Skin of body (tissue), 2 donors: Measurements from ENCODE around the gene CACNA1S. TPM values are rescaled to one million over a fixed set of nuclear protein-coding genes. Genes with fewer than 3 reads are reported as not detected.

Source experiments
- DNase-seq: peaks from one replicate; lab custom pipeline; 2025; lab: John Stamatoyannopoulos, UW
- total RNA-seq: library from RNA; depleted of rRNA; stranded (reverse); fragments of >200 nt; gene quantifications from one replicate; pipeline ENCODE4 v1.2.3, GENCODE V29; 2014

Gene CACNA1S
- total RNA-seq, 1 donor from 2014 or later = 5.3 TPM

- DNase-seq = no peak
Observed at GRCh38 chr1:201093962-201094361, 18.3 kb downstream of the CACNA1S start.

GRCh38 chr1:201093561-201093960, 18.7 kb downstream of the CACNA1S start:
- DNase-seq = no peak

- DNase-seq = no peak
Observed at GRCh38 chr1:201092738-201093137, 19.5 kb downstream of the CACNA1S start.

GRCh38 chr1:201091256-201091655, 21.0 kb downstream of the CACNA1S start:
- no peak for DNase-seq

- peak; percentile 79 for DNase-seq
Observed at GRCh38 chr1:201090541-201090940, 21.7 kb downstream of the CACNA1S start.

GRCh38 chr1:201089596-201089995, 22.6 kb downstream of the CACNA1S start:
- no peak for DNase-seq

- DNase-seq = no peak
Observed at GRCh38 chr1:201088901-201089525, 23.2 kb downstream of the CACNA1S start.

- DNase-seq = no peak
Observed at GRCh38 chr1:201088395-201088794, 23.8 kb downstream of the CACNA1S start.

GRCh38 chr1:201085902-201086735, 26.1 kb downstream of the CACNA1S start:
- DNase-seq = no peak

GRCh38 chr1:201084295-201084694, 27.9 kb downstream of the CACNA1S start:
- peak; percentile 14 for DNase-seq

GRCh38 chr1:201083741-201084140, 28.5 kb downstream of the CACNA1S start:
- DNase-seq = no peak

- no peak for DNase-seq
Observed at GRCh38 chr1:201080135-201080534, 32.1 kb downstream of the CACNA1S start.

GRCh38 chr1:201077736-201078135, 34.5 kb downstream of the CACNA1S start:
- DNase-seq = no peak

- DNase-seq = no peak
Observed at GRCh38 chr1:201077116-201077515, 35.1 kb downstream of the CACNA1S start.

- DNase-seq = no peak
Observed at GRCh38 chr1:201076092-201076491, 36.1 kb downstream of the CACNA1S start.

GRCh38 chr1:201074018-201074417, 38.2 kb downstream of the CACNA1S start:
- DNase-seq = no peak

GRCh38 chr1:201072922-201073321, 39.3 kb downstream of the CACNA1S start:
- DNase-seq = peak; percentile 2

GRCh38 chr1:201072149-201072548, 40.1 kb downstream of the CACNA1S start:
- no peak for DNase-seq

- DNase-seq = no peak
Observed at GRCh38 chr1:201069636-201070035, 42.6 kb downstream of the CACNA1S start.

- DNase-seq = no peak
Observed at GRCh38 chr1:201068976-201069375, 43.2 kb downstream of the CACNA1S start.

- no peak for DNase-seq
Observed at GRCh38 chr1:201066986-201067385, 45.2 kb downstream of the CACNA1S start.

- DNase-seq = no peak
Observed at GRCh38 chr1:201065686-201066085, 46.5 kb downstream of the CACNA1S start.

- DNase-seq = no peak
Observed at GRCh38 chr1:201064806-201065205, 47.4 kb downstream of the CACNA1S start.
